Thyroid gland (tissue), 4 donors: ENCODE data around the gene ALKBH5. TPM values are rescaled to one million over a fixed set of nuclear protein-coding genes. Genes with fewer than 3 reads are reported as not detected.

Source experiments
- DNase-seq, 2 donors: peaks; one replicate each; pipeline ENCODE4 v3.0.0-alpha.2; 2019
- H3K27ac ChIP-seq, 3 donors: fragments of 200-600 bp; sonication (generic); 1 replicate in 2 of 3; 2 replicates in 1 of 3; pipeline ENCODE4 v1.5.1; 2016 to 2019; ENCODE audit warnings: mild to moderate bottlenecking in 1 of 3, moderate library complexity in 1 of 3
- H3K27me3 ChIP-seq: fragments of 200-600 bp; sonication (generic); one replicate; pipeline ENCODE4 v1.5.1; 2019
- H3K36me3 ChIP-seq, 2 donors: fragments of 200-600 bp; sonication (generic); one replicate each; pipeline ENCODE4 v1.5.1; 2016 to 2019
- H3K4me1 ChIP-seq, 2 donors: fragments of 200-600 bp; sonication (generic); one replicate each; pipeline ENCODE4 v1.5.1; 2017 to 2019
- H3K4me3 ChIP-seq, 3 donors: fragments of 200-600 bp; sonication (generic); replicated peaks in 1 of 3; 1 replicate in 2 of 3; 2 replicates in 1 of 3; pipeline ENCODE4 v1.5.1; 2016; ENCODE audit warnings: mild to moderate bottlenecking in 1 of 3
- H3K9me3 ChIP-seq: fragments of 200-600 bp; sonication (generic); one replicate; pipeline ENCODE4 v1.5.1; 2017
- CTCF ChIP-seq, 6 experiments: fragments of 200-600 bp in 3 of 6; fragments of 450-650 bp in 3 of 6; sonication (generic) in 3 of 6; IDR thresholded peaks; one replicate each; pipeline ENCODE4 v1.5.1; 2016 to 2019; ENCODE audit warnings: antibody characterized with exemption in 6 of 6, mild to moderate bottlenecking in 2 of 6, inconsistent platforms in 1 of 6, moderate library complexity in 1 of 6
- POLR2A ChIP-seq, 2 donors: fragments of 450-650 bp; IDR thresholded peaks; one replicate each; pipeline ENCODE4 v1.6.1; 2017; ENCODE audit warnings: antibody characterized with exemption in 2 of 2, mild to moderate bottlenecking in 2 of 2, moderate library complexity in 1 of 2
- WGBS, 2 donors: methylation state at CpG; one replicate each; pipeline ENCODE4 v1.1.5; 2017; 5-methylcytosine and 5-hydroxymethylcytosine counted together
- intact Hi-C: fragments of 100-400 bp; cut with DNase I; formaldehyde crosslinking; loops from one replicate; pipeline ENCODE4 v1.15.1; 2023
- total RNA-seq, 4 donors: library from RNA; depleted of rRNA; stranded (reverse); fragments of >200 nt; gene quantifications; one replicate each; pipeline ENCODE4 v1.2.3, GENCODE V29; 2016

ALKBH5 gene
- total RNA-seq, 4 donors from 2014 or later = 123 to 169 (median 159) TPM

GRCh38 chr17:18187226-18187625, 3.6 kb downstream of the ALKBH5 start:
- DNase-seq = no peak
- intact Hi-C loops = no loop called here
- Histone ChIP-seq H3K27ac (peak overlapping the region in 2 of 3 donors; percentile 8 to 97), H3K4me1 (peaks cover 71 to 76% of the 10 kb centered on the region in 2 donors), H3K27me3 (no peaks in the 10 kb centered on the region), H3K9me3 (no peaks in the 10 kb centered on the region), H3K36me3 (no peaks in the 10 kb centered on the region), H3K4me3 (peak overlapping the region in 2 of 3 donors; percentile 12 to 97)
- TF ChIP-seq POLR2A (IDR thresholded peaks at IDR 0.05) (no peak), CTCF (IDR thresholded peaks at IDR 0.05) (no peak)
- 5 to 14% methylated on average over 2 of the region's 2 CpGs for WGBS, 2 donors

- Histone ChIP-seq H3K27ac (peak overlapping the region; percentile 17 to 97 (median 34)), H3K36me3 (no peaks in the 10 kb centered on the region), H3K4me1 (peaks cover 71 to 73% of the 10 kb centered on the region in 2 donors), H3K4me3 (no peak overlapping the region), H3K9me3 (no peaks in the 10 kb centered on the region), H3K27me3 (no peaks in the 10 kb centered on the region)
- 34 to 35% methylated on average over 9 of the region's 9 CpGs for WGBS, 2 donors
- peak; percentile 32 to 43 for DNase-seq
- intact Hi-C loops = no loop called here
- TF ChIP-seq POLR2A (IDR thresholded peaks at IDR 0.05) (no peak), CTCF (IDR thresholded peaks at IDR 0.05) (no peak)
These were observed 4.5 kb downstream of the ALKBH5 start for GRCh38 chr17:18187821-18188761.

GRCh38 chr17:18190628-18191235, 7.1 kb downstream of the ALKBH5 start:
- H3K4me3 ChIP-seq = no peak overlapping the region
- peak overlapping the region; percentile 62 to 90 (median 72) for H3K27ac ChIP-seq
- H3K4me1 ChIP-seq = peaks cover 65 to 73% of the 10 kb centered on the region in 2 donors
- intact Hi-C loops = no loop called here
- peaks cover 7 to 10% of the 10 kb centered on the region in 2 donors for H3K36me3 ChIP-seq
- no peaks in the 10 kb centered on the region for H3K9me3 ChIP-seq
- H3K27me3 ChIP-seq = no peaks in the 10 kb centered on the region
- no peak for DNase-seq
- 35 to 41% methylated on average over 3 of the region's 3 CpGs for WGBS, 2 donors
- no peak for TF ChIP-seq POLR2A (IDR thresholded peaks at IDR 0.05)
- no peak for TF ChIP-seq CTCF (IDR thresholded peaks at IDR 0.05)

GRCh38 chr17:18191236-18191667, 7.6 kb downstream of the ALKBH5 start:
- peaks cover 12 to 15% of the 10 kb centered on the region in 2 donors for H3K36me3 ChIP-seq
- WGBS, 2 donors = 3 to 4% methylated on average over 2 to 3 of the region's 3 CpGs
- peaks cover 59 to 68% of the 10 kb centered on the region in 2 donors for H3K4me1 ChIP-seq
- peak overlapping the region; percentile 62 to 90 (median 72) for H3K27ac ChIP-seq
- no peaks in the 10 kb centered on the region for H3K9me3 ChIP-seq
- peak; percentile 89 to 94 for DNase-seq
- H3K4me3 ChIP-seq = no peak overlapping the region
- intact Hi-C loops = no loop called here
- no peaks in the 10 kb centered on the region for H3K27me3 ChIP-seq
- TF ChIP-seq CTCF (IDR thresholded peaks at IDR 0.05) (no peak), POLR2A (IDR thresholded peaks at IDR 0.05) (peak in 1 of 2 donors; percentile 18)
